ENCODE data around the gene UBE2B.
A peak's percentile ranks its signal among the peaks of the same experiment; 100 is the strongest.
"Not testable (repeated sequence)": the region's sequence is repeated elsewhere in the genome, so short reads cannot be mapped to it uniquely, and the experiment has no call there.

Gene UBE2B

DNA sequence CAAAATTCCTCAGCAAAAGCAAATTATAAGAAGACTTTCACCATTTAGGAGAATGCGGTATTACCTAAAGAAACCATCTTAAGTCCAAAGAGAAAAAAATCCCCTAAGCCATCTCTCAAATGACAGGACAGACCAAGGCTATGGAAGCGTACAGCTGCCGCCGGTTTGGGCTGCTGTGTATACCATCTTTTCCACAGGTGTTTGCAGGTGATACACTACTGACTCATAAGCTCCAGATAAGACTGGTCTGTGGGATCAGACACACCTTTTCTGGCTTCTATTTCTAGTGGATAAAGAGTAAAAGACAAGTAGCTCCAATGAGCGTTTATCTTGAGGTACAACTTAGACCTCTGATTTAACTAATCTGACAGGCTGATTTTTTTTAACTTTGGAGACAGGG is 32.6 kb downstream of the UBE2B start:
- DNase-seq: no peak

DNA sequence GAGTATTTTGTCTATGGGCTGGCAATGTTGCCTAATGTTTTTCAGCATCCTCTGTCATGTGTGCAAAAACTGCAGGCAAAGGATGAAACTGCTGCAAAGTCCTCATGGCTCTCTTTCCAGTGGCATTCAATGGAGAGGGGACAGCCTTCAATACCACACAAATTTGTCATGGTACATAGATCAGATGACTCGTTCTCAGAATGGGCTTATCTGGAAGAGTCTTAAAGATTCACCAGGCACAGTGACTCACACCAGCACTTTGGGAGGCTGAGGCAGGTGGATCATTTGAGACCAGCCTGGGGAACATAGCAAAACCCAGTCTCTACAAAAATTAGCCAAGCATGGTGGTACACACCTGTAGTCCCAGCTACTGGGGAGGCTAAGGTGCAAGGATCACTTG is 35.0 kb downstream of the UBE2B start:
- DNase-seq: no peak

- DNase-seq: no peak
Measured at GRCh38 chr5:134409321-134409720, 38.0 kb downstream of the UBE2B start.

DNA sequence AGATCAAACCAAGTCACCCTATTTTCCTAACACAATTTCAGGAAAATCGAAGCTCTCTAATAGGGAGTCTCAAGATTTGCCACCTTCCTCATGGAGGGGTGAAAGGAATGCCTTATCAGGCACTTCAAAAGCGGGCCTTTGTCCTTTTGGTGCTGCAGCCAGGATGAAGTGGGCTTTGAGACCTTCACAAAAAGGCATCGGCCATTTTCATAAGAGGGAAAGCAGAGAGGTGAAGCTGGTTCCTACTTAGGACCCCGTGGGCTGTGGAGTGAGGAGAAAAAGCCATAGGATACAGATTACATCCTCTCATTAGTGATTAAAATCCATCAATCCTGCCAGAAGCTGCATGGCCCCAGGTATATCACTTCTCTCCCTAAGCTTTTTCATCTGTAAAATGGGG is 39.5 kb downstream of the UBE2B start:
- no peak for DNase-seq

DNA sequence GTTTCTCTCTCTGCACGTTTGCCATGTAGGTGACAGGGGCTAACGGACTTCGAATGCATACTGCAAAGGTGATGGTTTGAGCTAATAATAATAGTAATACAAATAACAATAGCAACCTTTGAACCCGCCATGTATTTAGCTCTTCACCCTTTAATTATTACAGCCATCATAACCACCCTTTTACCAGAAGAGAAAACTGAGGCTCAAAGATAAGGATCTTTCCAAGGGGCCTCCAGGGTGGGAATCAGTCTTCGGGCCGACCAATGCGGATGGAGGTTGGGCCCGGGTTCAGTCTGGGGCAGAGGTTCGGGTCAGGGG is 39.8 kb downstream of the UBE2B start:
- no peak for DNase-seq

DNA sequence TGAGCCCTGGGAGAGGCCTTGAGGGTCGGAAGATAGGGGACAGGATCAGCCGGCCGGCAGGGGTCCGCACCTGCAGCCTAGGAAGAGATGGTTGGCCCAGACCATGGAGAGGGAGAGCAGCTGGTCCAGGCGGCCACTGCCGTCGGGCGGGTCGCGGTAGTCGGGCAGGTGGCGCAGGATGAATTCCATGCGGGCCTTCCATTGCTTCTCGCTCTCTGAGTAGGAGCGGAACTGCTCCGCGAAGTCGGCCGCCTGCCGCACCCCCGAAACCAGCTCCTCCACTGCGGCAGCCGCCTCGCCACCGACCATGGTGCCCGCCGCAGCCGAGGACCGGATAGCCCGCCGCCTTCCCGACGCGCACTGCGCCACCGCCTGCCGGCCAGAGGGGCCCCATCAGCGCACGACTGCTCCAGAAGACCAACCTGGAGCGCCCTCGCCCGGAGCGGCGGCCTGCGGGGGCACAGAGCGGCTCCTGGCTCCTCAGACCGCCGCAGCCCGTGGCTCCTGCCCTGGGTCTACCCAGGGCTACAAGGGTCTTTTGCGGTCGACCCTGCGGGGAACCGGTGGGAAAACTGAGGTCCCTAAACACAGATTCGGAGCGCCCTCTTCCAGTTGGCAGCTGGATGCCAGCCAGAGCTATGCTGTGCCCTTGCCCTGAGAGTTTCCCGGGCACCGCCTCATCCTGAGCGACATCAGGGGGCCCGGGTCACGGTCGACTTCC is 40.3 kb downstream of the UBE2B start, which contains the start of gene CDKN2AIPNL:
CDKN2AIPNL (minus strand) TSS at position 336 of the 721 bp plus-strand sequence; CDS start at position 309, 27 bp downstream.
- peak; percentile 68 for DNase-seq

DNA sequence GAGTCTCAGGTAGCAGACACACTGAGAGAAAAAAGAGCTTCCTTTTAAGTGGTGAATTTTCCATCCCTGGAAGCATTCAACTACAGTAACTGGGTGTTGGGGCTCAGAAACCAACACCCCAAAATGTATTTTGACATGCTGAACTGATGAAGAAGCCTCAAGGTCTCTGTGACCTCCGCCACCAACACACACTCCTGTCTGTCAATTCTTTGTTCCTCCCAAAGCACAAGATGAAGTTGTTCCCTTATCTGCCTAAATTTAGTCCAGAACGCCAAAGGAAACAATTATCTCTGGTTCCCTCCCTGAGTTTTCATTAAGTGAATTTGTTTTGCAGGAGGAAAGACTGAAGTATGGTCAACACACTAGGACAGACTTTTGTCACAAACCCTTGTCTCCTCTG is 41.7 kb downstream of the UBE2B start:
- DNase-seq: no peak

DNA sequence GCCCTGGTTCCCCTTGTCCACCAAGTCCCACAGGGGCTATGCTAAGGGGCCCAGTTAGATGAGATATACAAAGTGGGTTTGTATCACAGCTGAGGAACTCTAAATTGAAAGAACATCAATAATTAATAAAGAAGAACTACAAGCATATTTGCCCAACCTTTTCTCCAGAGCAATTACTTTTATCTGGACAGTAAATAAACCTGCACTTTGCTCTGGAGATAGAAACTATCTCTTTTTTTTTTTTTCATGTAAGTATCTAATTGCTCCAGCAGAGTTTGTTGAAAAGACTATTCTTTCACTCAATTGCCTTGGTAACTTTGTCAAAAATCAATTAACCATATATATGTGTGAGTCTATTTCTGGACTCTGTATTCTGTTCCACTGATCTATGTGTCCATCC is 46.3 kb downstream of the UBE2B start:
- DNase-seq: no peak

GRCh38 chr5:134418958-134419357 is 47.6 kb downstream of the UBE2B start:
- no peak for DNase-seq

- no peak for DNase-seq
Measured at GRCh38 chr5:134420343-134420742, 49.0 kb downstream of the UBE2B start.

GRCh38 chr5:134421038-134421437 is 49.7 kb downstream of the UBE2B start:
- DNase-seq: not testable (repeated sequence)

GRCh38 chr5:134422791-134423365 is 51.5 kb downstream of the UBE2B start:
- DNase-seq: no peak

DNA sequence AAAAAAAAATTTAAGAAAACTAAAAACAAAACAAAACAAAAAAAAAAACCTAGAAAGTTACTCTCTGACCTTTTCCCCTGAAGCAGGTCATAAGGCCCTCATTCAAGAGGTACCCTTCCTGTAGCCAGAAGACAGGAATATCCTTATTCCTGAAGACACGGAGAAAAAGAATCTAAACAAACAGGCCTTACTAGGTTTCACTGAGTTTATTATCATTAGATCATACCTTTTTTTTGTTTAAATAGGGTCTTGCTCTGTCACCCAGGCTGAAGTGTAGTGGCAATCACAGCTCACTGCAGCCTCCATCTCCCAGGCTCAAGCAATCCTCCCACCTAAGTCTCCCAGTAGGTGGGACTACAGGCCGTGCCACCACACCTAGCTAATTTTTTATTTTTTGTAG is 52.0 kb downstream of the UBE2B start:
- DNase-seq: no peak

GRCh38 chr5:134426361-134426760 is 55.0 kb downstream of the UBE2B start:
- DNase-seq: no peak

DNA sequence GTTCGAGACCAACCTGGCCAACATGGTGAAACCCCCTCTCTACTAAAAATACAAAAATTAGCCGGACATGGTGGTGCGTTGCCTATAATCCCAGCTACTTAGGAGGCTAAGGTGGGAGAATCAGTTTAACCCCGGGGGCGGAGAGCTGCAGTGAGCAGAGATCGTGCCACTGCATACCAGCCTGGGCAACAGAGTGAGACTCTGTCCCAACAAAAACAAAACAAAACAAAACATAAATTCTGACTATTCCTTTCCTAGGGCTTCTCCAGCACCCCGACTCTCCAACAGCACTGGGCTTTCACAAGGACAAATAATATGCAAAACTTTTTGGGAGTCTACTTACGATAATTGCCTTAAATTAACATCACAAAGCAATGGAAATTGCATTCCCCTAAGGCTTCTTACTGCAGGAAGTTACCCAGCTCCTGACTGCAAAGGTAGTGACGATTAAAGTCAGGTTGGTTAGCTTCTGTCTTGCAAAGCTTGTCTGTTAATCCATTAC is 56.2 kb downstream of the UBE2B start:
- no peak for DNase-seq

- DNase-seq: no peak
Measured at GRCh38 chr5:134430001-134430569, 58.7 kb downstream of the UBE2B start.

GRCh38 chr5:134432174-134432573 is 60.8 kb downstream of the UBE2B start:
- no peak for DNase-seq

- DNase-seq: no peak
Measured at GRCh38 chr5:134432677-134433359, 61.4 kb downstream of the UBE2B start.

- no peak for DNase-seq
Measured at GRCh38 chr5:134435560-134435959, 64.2 kb downstream of the UBE2B start.

DNA sequence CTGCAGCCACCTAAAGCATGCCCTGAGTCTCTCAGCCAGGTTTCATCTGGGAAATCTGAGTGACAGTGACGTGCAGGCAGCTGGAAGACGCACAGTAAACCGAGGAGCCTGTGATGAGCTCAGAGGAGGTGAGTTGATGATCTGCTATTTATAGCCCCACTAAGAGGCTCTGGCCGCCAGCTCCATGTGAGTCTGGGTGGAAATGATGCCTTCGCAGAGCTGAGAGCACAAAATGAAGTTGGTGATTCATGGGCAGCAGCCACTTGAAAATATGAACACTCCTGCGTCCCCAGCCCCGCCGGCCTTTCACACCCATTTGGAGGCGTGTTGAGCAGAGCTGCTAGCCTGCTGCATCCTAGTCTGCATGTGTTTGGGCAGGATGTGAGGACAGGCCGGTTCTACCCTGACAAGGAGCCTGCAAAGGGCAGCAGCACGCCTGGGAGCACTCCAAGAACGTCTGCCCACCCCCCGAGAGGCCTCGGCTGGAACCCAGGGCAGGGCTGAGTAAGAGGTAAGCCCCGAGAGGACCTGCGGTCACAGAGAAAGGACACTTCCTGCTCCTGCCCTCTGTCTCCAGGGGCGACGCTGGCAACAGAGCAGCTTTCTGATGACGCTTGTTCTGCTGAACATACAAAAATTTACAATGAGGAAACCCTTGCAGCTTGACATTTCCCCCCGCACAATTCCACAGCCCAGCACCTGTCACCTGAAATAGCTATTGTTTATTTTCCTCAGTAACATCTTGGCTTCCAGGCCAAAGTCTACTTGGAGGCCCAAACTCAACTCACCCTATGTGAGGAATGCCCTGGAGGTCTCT is 65.4 kb downstream of the UBE2B start:
- no peak for DNase-seq

GRCh38 chr5:134437340-134437846 is 66.0 kb downstream of the UBE2B start:
- no peak for DNase-seq

DNA sequence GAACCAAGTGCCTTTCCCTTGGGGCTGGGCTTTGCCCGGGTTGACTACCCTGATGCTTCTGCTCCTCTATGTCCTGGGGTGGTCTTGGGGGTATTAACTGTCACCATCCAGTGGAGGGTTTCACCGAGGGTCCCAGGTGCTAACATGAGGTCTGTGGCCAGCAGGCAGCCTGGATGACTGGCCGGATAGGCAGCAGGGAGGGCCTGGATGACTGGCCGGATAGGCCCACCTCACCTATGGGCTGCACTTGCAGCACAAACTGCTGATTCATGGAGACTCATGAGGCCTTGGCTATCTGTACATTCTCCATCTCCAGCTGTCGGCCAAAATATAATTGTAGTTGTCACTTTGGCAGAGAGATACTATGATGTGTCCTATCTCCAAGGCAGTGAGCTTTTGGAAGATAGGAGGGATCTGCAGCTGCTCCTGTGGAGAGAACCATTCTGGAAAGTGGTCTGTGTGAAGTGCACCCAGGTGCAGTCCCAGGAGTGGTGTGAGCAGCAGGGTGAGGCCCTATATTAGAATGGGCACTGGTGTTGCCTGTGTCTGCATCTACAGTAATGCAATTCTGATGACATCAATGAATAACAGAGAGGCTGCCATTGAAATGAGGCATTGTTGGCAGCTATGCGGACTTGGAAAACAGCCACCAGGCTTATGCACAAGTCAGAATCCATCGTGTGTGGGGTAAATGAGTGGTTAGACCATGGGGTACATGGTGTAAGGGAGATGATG is 66.6 kb downstream of the UBE2B start:
- DNase-seq: no peak
